ENCODE data around the gene PSTPIP1.

PSTPIP1 gene

GRCh38 chr15:76986743-76987142 is 8.2 kb upstream of the PSTPIP1 start:
- TF ChIP-seq CTCF (conservative IDR thresholded peaks at IDR 0.05; ENCODE audit: low read depth, low read length): no peak
- H3K9ac ChIP-seq: no peak overlapping the region
- no peaks in the 10 kb centered on the region for H3K36me3 ChIP-seq (ENCODE audit: insufficient read depth)
- H3K4me1 ChIP-seq (ENCODE audit: low read depth, poor library complexity, severe bottlenecking): no peaks in the 10 kb centered on the region
- no peak overlapping the region for H3K4me2 ChIP-seq
- no peak overlapping the region for H3K27ac ChIP-seq
- H3K4me3 ChIP-seq (IDR thresholded peaks at IDR 0.05; ENCODE audit: insufficient read depth, low read depth, low read length): no peak overlapping the region
- H3K79me2 ChIP-seq (ENCODE audit: insufficient read depth, low read depth): no peaks in the 10 kb centered on the region
- H2AFZ ChIP-seq (ENCODE audit: low read depth): no peak overlapping the region
- no peaks in the 10 kb centered on the region for H3K27me3 ChIP-seq (ENCODE audit: insufficient read depth, low read depth)
- no peaks in the 10 kb centered on the region for H4K20me1 ChIP-seq (ENCODE audit: insufficient read depth)

- Histone ChIP-seq H3K27me3 (ENCODE audit: insufficient read depth, low read depth) (no peaks in the 10 kb centered on the region), H3K27ac (no peak overlapping the region), H3K79me2 (ENCODE audit: insufficient read depth, low read depth) (no peaks in the 10 kb centered on the region), H3K9ac (no peak overlapping the region), H3K4me2 (no peak overlapping the region), H3K4me1 (ENCODE audit: low read depth, poor library complexity, severe bottlenecking) (no peaks in the 10 kb centered on the region), H2AFZ (ENCODE audit: low read depth) (no peak overlapping the region), H3K36me3 (ENCODE audit: insufficient read depth) (no peaks in the 10 kb centered on the region), H3K4me3 (IDR thresholded peaks at IDR 0.05; ENCODE audit: insufficient read depth, low read depth, low read length) (no peak overlapping the region), H4K20me1 (ENCODE audit: insufficient read depth) (no peaks in the 10 kb centered on the region)
- TF ChIP-seq CTCF (conservative IDR thresholded peaks at IDR 0.05; ENCODE audit: low read depth, low read length): no peak
Observed at GRCh38 chr15:76987276-76987675, 7.7 kb upstream of the PSTPIP1 start.

- H3K79me2 ChIP-seq (ENCODE audit: insufficient read depth, low read depth): no peaks in the 10 kb centered on the region
- no peaks in the 10 kb centered on the region for H3K27me3 ChIP-seq (ENCODE audit: insufficient read depth, low read depth)
- no peaks in the 10 kb centered on the region for H3K4me1 ChIP-seq (ENCODE audit: low read depth, poor library complexity, severe bottlenecking)
- H3K9ac ChIP-seq: no peak overlapping the region
- H4K20me1 ChIP-seq (ENCODE audit: insufficient read depth): no peaks in the 10 kb centered on the region
- H2AFZ ChIP-seq (ENCODE audit: low read depth): no peak overlapping the region
- H3K36me3 ChIP-seq (ENCODE audit: insufficient read depth): no peaks in the 10 kb centered on the region
- no peak overlapping the region for H3K27ac ChIP-seq
- TF ChIP-seq CTCF (conservative IDR thresholded peaks at IDR 0.05; ENCODE audit: low read depth, low read length): no peak
- no peak overlapping the region for H3K4me3 ChIP-seq (IDR thresholded peaks at IDR 0.05; ENCODE audit: insufficient read depth, low read depth, low read length)
- H3K4me2 ChIP-seq: no peak overlapping the region
Observed at GRCh38 chr15:76987896-76988860, 6.7 kb upstream of the PSTPIP1 start.

- Histone ChIP-seq H4K20me1 (ENCODE audit: insufficient read depth) (no peaks in the 10 kb centered on the region), H3K27me3 (ENCODE audit: insufficient read depth, low read depth) (no peaks in the 10 kb centered on the region), H3K27ac (no peak overlapping the region), H3K9ac (no peak overlapping the region), H3K79me2 (ENCODE audit: insufficient read depth, low read depth) (no peaks in the 10 kb centered on the region), H3K4me3 (IDR thresholded peaks at IDR 0.05; ENCODE audit: insufficient read depth, low read depth, low read length) (no peak overlapping the region), H3K4me2 (no peak overlapping the region), H2AFZ (ENCODE audit: low read depth) (no peak overlapping the region), H3K36me3 (ENCODE audit: insufficient read depth) (no peaks in the 10 kb centered on the region), H3K4me1 (ENCODE audit: low read depth, poor library complexity, severe bottlenecking) (no peaks in the 10 kb centered on the region)
- no peak for TF ChIP-seq CTCF (conservative IDR thresholded peaks at IDR 0.05; ENCODE audit: low read depth, low read length)
Observed at GRCh38 chr15:76988867-76989780, 5.8 kb upstream of the PSTPIP1 start.
